GM23338 (cell line): ENCODE measurements around the gene ZNF397. TPM values are rescaled to one million over a fixed set of nuclear protein-coding genes. Genes with fewer than 3 reads are reported as not detected.

ENCODE experiments used
- ATAC-seq: fragments of 200-7000 bp; cut with Tn5 transposase; 3 replicates; pipeline ENCODE4 v1.9.1; 2020
- DNase-seq: peaks from one replicate; pipeline ENCODE4 v3.0.0-alpha.2; 2015; ENCODE audit warnings: low spot score
- H2AFZ ChIP-seq: fragments of 200-600 bp; sonication (generic); 2 replicates; pipeline ENCODE4 v1.8.0; 2016; ENCODE audit warnings: antibody characterized with exemption, mild to moderate bottlenecking, moderate library complexity
- H3F3A ChIP-seq: fragments of 200-600 bp; sonication (generic); replicated peaks from 2 replicates; pipeline ENCODE4 v1.8.0; 2017; ENCODE audit warnings: antibody characterized with exemption, mixed run types, low read depth
- H3K27ac ChIP-seq: fragments of 200-600 bp; sonication (generic); 2 replicates; pipeline ENCODE4 v1.6.1; 2016; ENCODE audit warnings: low read depth
- H3K27me3 ChIP-seq: fragments of 200-600 bp; sonication (generic); 2 replicates; pipeline ENCODE4 v1.8.0; 2016; ENCODE audit warnings: mild to moderate bottlenecking, mixed run types, moderate library complexity; ENCODE audit not compliant: insufficient read depth
- H3K36me3 ChIP-seq: fragments of 200-600 bp; sonication (generic); 2 replicates; pipeline ENCODE4 v1.8.0; 2016; ENCODE audit warnings: mild to moderate bottlenecking; ENCODE audit not compliant: insufficient read depth
- H3K4me1 ChIP-seq: fragments of 200-600 bp; sonication (generic); 2 replicates; pipeline ENCODE4 v1.8.0; 2016; ENCODE audit warnings: mild to moderate bottlenecking, moderate library complexity; ENCODE audit not compliant: insufficient read depth
- H3K4me2 ChIP-seq: fragments of 200-600 bp; sonication (generic); 2 replicates; pipeline ENCODE4 v1.7.1; 2017; ENCODE audit warnings: mixed run types
- H3K4me3 ChIP-seq: fragments of 200-600 bp; sonication (generic); 2 replicates; pipeline ENCODE4 v1.6.1; 2016; ENCODE audit warnings: mixed run types
- H3K79me2 ChIP-seq: fragments of 200-600 bp; sonication (generic); replicated peaks from 2 replicates; pipeline ENCODE4 v1.8.0; 2017; ENCODE audit warnings: mild to moderate bottlenecking; ENCODE audit not compliant: insufficient read depth
- H3K9me2 ChIP-seq: fragments of 200-600 bp; sonication (generic); 2 replicates; pipeline ENCODE4 v1.8.0; 2017; ENCODE audit not compliant: insufficient read depth
- H4K20me1 ChIP-seq: fragments of 200-600 bp; sonication (generic); replicated peaks from 2 replicates; pipeline ENCODE4 v1.8.0; 2017; ENCODE audit warnings: mild to moderate bottlenecking; ENCODE audit not compliant: insufficient read depth
- H3K27ac Mint-ChIP-seq: 2 replicates; pipeline ENCODE4 v1.8.0; 2020; ENCODE audit warnings: inconsistent platforms, mild to moderate bottlenecking, moderate library complexity, mixed read lengths
- H3K27me3 Mint-ChIP-seq: 3 replicates; pipeline ENCODE4 v1.8.0; 2022; ENCODE audit warnings: low read depth, mild to moderate bottlenecking, moderate library complexity, mixed read lengths, inconsistent platforms; ENCODE audit not compliant: insufficient read depth, poor library complexity
- H3K36me3 Mint-ChIP-seq: 3 replicates; pipeline ENCODE4 v1.8.0; 2021; ENCODE audit warnings: low read depth, mild to moderate bottlenecking, inconsistent platforms, moderate library complexity, mixed read lengths
- H3K4me1 Mint-ChIP-seq: 3 replicates; pipeline ENCODE4 v1.8.0; 2020; ENCODE audit warnings: mild to moderate bottlenecking, inconsistent platforms, mixed read lengths
- H3K4me3 Mint-ChIP-seq: 3 replicates; pipeline ENCODE4 v1.8.0; 2021; ENCODE audit warnings: moderate library complexity, mild to moderate bottlenecking, inconsistent platforms, mixed read lengths
- H3K9me3 Mint-ChIP-seq: 3 replicates; pipeline ENCODE4 v1.8.0; 2020; ENCODE audit warnings: moderate library complexity, mild to moderate bottlenecking, inconsistent platforms, mixed read lengths
- CREB1 ChIP-seq: fragments of 250-450 bp; sonication (Bioruptor Pico); IDR thresholded peaks from 2 replicates; pipeline ENCODE4 v1.5.0; 2020; ENCODE audit warnings: low read depth, mild to moderate bottlenecking, moderate library complexity
- EZH2 ChIP-seq: fragments of 200-600 bp; sonication (generic); IDR thresholded peaks from one replicate; pipeline ENCODE4 v1.8.0; 2017; ENCODE audit warnings: antibody characterized with exemption, mild to moderate bottlenecking, low read depth; ENCODE audit not compliant: unreplicated experiment
- EZH2phosphoT487 ChIP-seq: fragments of 200-600 bp; sonication (generic); IDR thresholded peaks from one replicate; pipeline ENCODE4 v1.8.1; 2018; ENCODE audit warnings: antibody characterized with exemption; ENCODE audit not compliant: unreplicated experiment
- JUNB ChIP-seq: IDR thresholded peaks from one replicate; pipeline ENCODE4 v1.6.1; 2016; ENCODE audit warnings: antibody characterized with exemption; ENCODE audit not compliant: unreplicated experiment
- NANOG ChIP-seq: IDR thresholded peaks from 2 replicates; pipeline ENCODE4 v1.6.1; 2016; ENCODE audit warnings: antibody characterized with exemption, borderline replicate concordance
- POLR2AphosphoS5 ChIP-seq: IDR thresholded peaks from 2 replicates; pipeline ENCODE4 v1.6.1; 2016; ENCODE audit warnings: antibody characterized with exemption, low read depth
- STAT1 ChIP-seq: IDR thresholded peaks from one replicate; pipeline ENCODE4 v1.6.1; 2016; ENCODE audit warnings: antibody characterized with exemption; ENCODE audit not compliant: unreplicated experiment
- ZNF114 ChIP-seq: fragments of 250-450 bp; sonication (Bioruptor Pico); IDR thresholded peaks from 2 replicates; pipeline ENCODE4 v1.5.0; 2020; ENCODE audit warnings: mild to moderate bottlenecking, moderate library complexity
- ZNF331 ChIP-seq: fragments of 250-450 bp; sonication (Bioruptor Pico); IDR thresholded peaks from 2 replicates; pipeline ENCODE4 v1.5.0; 2020; ENCODE audit warnings: low read depth, mild to moderate bottlenecking, moderate library complexity
- polyA plus RNA-seq: library from polyadenylated mRNA; unstranded; fragments of >200 nt; fragmentation: Nextera tagmentation; extraction: Ambion mirVana; gene quantifications from 2 replicates; pipeline ENCODE4 v1.2.1, GENCODE V29; 2016
- total RNA-seq: library from RNA; depleted of rRNA; stranded (reverse); fragments of >200 nt; shearing (Covaris generic); gene quantifications from 2 replicates; pipeline ENCODE4 v1.2.3, GENCODE V29; 2014
- TF ChIP-seq, protein P1 (sequence below): IDR thresholded peaks from one replicate; pipeline ENCODE4 v1.6.1; 2018; ENCODE audit warnings: antibody characterized with exemption; ENCODE audit not compliant: unreplicated experiment
- TF ChIP-seq, protein P2 (sequence below): IDR thresholded peaks from 2 replicates; pipeline ENCODE4 v1.6.1; 2016; ENCODE audit warnings: antibody characterized with exemption
- TF ChIP-seq, protein P3 (sequence below), 2 experiments: fragments of 200-600 bp in 1 of 2; sonication (generic) in 1 of 2; conservative IDR thresholded peaks; 2 replicates each; pipeline versions ENCODE4 v1.5.1 to v1.6.1; 2016 to 2017; ENCODE audit warnings: antibody characterized with exemption in 2 of 2, low read depth in 2 of 2, mild to moderate bottlenecking in 2 of 2, moderate library complexity in 1 of 2
- TF ChIP-seq, protein P4 (sequence below): fragments of 250-450 bp; sonication (Bioruptor Pico); IDR thresholded peaks from 2 replicates; pipeline ENCODE4 v1.5.0; 2020; ENCODE audit warnings: mild to moderate bottlenecking, moderate library complexity

The ZNF397 gene
- total and polyA plus RNA-seq, 2 experiments from 2014 or later = 19.1 to 48.6 TPM

DNA sequence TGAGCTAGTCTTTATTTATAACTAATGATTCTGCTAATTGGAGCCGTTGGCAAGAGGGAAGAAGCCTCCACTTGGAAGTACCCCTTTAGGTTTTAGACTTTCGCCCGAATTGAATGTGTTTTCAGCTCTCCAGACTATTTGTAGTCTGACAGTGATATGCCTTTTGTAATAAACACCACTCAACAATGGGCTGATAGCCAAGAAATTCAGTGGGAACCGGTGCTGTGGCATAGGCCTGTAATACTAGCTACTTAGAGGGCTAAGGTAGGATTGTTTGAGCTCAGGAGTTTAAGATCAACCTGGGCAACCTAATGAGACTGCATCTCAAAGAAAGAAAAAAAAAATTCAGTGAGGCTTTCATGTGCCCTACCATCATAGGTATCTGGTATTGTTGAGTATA lies 62.8 kb downstream of the ZNF397 start:
- H3K27ac Mint-ChIP-seq = no peak overlapping the region
- Histone ChIP-seq H4K20me1 (no peaks in the 10 kb centered on the region), H3K9me2 (no peaks in the 10 kb centered on the region), H3K36me3 (peaks cover 42% of the 10 kb centered on the region), H3K4me1 (no peaks in the 10 kb centered on the region), H3K27ac (no peak overlapping the region), H3K27me3 (no peaks in the 10 kb centered on the region), H2AFZ (no peak overlapping the region), H3F3A (no peaks in the 10 kb centered on the region), H3K79me2 (peaks cover 42% of the 10 kb centered on the region), H3K4me3 (no peak overlapping the region), H3K4me2 (no peak overlapping the region)
- no peak overlapping the region for H3K4me3 Mint-ChIP-seq
- no peaks in the 10 kb centered on the region for H3K4me1 Mint-ChIP-seq
- TF ChIP-seq JUNB (no peak), NANOG (no peak), EZH2 (no peak), CREB1 (CRISPR knock-in tag) (no peak), STAT1 (no peak), ZNF331 (CRISPR knock-in tag) (no peak), POLR2AphosphoS5 (no peak), EZH2phosphoT487 (no peak), ZNF114 (no peak)
- TF ChIP-seq, protein P1, sequence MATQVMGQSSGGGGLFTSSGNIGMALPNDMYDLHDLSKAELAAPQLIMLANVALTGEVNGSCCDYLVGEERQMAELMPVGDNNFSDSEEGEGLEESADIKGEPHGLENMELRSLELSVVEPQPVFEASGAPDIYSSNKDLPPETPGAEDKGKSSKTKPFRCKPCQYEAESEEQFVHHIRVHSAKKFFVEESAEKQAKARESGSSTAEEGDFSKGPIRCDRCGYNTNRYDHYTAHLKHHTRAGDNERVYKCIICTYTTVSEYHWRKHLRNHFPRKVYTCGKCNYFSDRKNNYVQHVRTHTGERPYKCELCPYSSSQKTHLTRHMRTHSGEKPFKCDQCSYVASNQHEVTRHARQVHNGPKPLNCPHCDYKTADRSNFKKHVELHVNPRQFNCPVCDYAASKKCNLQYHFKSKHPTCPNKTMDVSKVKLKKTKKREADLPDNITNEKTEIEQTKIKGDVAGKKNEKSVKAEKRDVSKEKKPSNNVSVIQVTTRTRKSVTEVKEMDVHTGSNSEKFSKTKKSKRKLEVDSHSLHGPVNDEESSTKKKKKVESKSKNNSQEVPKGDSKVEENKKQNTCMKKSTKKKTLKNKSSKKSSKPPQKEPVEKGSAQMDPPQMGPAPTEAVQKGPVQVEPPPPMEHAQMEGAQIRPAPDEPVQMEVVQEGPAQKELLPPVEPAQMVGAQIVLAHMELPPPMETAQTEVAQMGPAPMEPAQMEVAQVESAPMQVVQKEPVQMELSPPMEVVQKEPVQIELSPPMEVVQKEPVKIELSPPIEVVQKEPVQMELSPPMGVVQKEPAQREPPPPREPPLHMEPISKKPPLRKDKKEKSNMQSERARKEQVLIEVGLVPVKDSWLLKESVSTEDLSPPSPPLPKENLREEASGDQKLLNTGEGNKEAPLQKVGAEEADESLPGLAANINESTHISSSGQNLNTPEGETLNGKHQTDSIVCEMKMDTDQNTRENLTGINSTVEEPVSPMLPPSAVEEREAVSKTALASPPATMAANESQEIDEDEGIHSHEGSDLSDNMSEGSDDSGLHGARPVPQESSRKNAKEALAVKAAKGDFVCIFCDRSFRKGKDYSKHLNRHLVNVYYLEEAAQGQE = no peak
- TF ChIP-seq, protein P2, sequence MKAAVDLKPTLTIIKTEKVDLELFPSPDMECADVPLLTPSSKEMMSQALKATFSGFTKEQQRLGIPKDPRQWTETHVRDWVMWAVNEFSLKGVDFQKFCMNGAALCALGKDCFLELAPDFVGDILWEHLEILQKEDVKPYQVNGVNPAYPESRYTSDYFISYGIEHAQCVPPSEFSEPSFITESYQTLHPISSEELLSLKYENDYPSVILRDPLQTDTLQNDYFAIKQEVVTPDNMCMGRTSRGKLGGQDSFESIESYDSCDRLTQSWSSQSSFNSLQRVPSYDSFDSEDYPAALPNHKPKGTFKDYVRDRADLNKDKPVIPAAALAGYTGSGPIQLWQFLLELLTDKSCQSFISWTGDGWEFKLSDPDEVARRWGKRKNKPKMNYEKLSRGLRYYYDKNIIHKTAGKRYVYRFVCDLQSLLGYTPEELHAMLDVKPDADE = no peak
- TF ChIP-seq, protein P3, sequence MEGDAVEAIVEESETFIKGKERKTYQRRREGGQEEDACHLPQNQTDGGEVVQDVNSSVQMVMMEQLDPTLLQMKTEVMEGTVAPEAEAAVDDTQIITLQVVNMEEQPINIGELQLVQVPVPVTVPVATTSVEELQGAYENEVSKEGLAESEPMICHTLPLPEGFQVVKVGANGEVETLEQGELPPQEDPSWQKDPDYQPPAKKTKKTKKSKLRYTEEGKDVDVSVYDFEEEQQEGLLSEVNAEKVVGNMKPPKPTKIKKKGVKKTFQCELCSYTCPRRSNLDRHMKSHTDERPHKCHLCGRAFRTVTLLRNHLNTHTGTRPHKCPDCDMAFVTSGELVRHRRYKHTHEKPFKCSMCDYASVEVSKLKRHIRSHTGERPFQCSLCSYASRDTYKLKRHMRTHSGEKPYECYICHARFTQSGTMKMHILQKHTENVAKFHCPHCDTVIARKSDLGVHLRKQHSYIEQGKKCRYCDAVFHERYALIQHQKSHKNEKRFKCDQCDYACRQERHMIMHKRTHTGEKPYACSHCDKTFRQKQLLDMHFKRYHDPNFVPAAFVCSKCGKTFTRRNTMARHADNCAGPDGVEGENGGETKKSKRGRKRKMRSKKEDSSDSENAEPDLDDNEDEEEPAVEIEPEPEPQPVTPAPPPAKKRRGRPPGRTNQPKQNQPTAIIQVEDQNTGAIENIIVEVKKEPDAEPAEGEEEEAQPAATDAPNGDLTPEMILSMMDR (conservative IDR thresholded peaks at IDR 0.05; ENCODE audit: low read depth in 2 of 2) = no peak
- TF ChIP-seq, protein P4, sequence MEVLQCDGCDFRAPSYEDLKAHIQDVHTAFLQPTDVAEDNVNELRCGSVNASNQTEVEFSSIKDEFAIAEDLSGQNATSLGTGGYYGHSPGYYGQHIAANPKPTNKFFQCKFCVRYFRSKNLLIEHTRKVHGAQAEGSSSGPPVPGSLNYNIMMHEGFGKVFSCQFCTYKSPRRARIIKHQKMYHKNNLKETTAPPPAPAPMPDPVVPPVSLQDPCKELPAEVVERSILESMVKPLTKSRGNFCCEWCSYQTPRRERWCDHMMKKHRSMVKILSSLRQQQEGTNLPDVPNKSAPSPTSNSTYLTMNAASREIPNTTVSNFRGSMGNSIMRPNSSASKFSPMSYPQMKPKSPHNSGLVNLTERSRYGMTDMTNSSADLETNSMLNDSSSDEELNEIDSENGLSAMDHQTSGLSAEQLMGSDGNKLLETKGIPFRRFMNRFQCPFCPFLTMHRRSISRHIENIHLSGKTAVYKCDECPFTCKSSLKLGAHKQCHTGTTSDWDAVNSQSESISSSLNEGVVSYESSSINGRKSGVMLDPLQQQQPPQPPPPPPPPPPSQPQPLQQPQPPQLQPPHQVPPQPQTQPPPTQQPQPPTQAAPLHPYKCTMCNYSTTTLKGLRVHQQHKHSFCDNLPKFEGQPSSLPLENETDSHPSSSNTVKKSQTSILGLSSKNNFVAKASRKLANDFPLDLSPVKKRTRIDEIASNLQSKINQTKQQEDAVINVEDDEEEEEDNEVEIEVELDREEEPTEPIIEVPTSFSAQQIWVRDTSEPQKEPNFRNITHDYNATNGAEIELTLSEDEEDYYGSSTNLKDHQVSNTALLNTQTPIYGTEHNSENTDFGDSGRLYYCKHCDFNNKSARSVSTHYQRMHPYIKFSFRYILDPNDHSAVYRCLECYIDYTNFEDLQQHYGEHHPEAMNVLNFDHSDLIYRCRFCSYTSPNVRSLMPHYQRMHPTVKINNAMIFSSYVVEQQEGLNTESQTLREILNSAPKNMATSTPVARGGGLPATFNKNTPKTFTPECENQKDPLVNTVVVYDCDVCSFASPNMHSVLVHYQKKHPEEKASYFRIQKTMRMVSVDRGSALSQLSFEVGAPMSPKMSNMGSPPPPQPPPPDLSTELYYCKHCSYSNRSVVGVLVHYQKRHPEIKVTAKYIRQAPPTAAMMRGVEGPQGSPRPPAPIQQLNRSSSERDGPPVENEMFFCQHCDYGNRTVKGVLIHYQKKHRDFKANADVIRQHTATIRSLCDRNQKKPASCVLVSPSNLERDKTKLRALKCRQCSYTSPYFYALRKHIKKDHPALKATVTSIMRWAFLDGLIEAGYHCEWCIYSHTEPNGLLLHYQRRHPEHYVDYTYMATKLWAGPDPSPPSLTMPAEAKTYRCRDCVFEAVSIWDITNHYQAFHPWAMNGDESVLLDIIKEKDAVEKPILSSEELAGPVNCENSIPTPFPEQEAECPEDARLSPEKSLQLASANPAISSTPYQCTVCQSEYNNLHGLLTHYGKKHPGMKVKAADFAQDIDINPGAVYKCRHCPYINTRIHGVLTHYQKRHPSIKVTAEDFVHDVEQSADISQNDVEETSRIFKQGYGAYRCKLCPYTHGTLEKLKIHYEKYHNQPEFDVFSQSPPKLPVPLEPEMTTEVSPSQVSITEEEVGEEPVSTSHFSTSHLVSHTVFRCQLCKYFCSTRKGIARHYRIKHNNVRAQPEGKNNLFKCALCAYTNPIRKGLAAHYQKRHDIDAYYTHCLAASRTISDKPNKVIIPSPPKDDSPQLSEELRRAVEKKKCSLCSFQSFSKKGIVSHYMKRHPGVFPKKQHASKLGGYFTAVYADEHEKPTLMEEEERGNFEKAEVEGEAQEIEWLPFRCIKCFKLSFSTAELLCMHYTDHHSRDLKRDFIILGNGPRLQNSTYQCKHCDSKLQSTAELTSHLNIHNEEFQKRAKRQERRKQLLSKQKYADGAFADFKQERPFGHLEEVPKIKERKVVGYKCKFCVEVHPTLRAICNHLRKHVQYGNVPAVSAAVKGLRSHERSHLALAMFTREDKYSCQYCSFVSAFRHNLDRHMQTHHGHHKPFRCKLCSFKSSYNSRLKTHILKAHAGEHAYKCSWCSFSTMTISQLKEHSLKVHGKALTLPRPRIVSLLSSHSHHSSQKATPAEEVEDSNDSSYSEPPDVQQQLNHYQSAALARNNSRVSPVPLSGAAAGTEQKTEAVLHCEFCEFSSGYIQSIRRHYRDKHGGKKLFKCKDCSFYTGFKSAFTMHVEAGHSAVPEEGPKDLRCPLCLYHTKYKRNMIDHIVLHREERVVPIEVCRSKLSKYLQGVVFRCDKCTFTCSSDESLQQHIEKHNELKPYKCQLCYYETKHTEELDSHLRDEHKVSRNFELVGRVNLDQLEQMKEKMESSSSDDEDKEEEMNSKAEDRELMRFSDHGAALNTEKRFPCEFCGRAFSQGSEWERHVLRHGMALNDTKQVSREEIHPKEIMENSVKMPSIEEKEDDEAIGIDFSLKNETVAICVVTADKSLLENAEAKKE (CRISPR knock-in tag) = no peak
- ATAC-seq = no peak
- H3K9me3 Mint-ChIP-seq = peaks cover 62% of the 10 kb centered on the region
- DNase-seq = no peak
- H3K27me3 Mint-ChIP-seq = no peaks in the 10 kb centered on the region
- H3K36me3 Mint-ChIP-seq = peaks cover 100% of the 10 kb centered on the region
